ENCODE data around the gene CDC42SE2. TPM values are rescaled to one million over a fixed set of nuclear protein-coding genes. Genes with fewer than 3 reads are reported as not detected.
"Not testable (repeated sequence)": the region's sequence is repeated elsewhere in the genome, so short reads cannot be mapped to it uniquely, and the experiment has no call there.

The CDC42SE2 gene
- total RNA-seq, 6 experiments from 2014 or later, result 10.3 to 19.8 (median 15.0) TPM

DNA sequence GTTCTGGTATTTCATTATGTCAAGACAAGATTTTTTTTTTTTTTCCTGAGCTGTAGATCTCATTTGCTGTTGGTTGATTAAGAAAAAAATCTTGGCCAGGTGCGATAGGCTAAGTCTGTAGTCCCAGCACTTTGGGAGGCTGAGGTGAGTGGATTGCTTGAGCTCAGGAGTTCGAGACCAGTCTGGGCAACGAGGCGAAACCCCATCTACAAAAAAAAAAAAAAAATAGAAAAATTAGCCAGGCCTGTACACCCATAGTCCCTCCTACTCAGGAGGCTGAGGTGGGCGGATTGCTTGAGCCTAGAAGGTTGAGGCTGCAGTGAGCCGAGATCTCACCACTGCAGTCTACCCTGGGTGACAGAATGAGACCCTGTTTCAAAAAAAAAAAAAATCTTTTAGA lies 12.2 kb downstream of the CDC42SE2 start:
- Histone ChIP-seq H3K36me3 (no peaks in the 10 kb centered on the region), H3K4me1 (peaks cover 0 to 30% (median 0%) of the 10 kb centered on the region in 4 donors), H3K4me3 (no peak overlapping the region), H3K27ac (no peak overlapping the region), H3K27me3 (no peaks in the 10 kb centered on the region), H3K9me3 (no peaks in the 10 kb centered on the region)
- intact Hi-C loops (cut with DNase I), result no loop called here
- no peak for DNase-seq
- 71% methylated on average over 6 of the region's 6 CpGs for WGBS (ENCODE audit: insufficient coverage, low coverage, low lambda C conversion rate, missing lambda C conversion rate)
- no peak for ATAC-seq
- TF ChIP-seq POLR2A (IDR thresholded peaks at IDR 0.05) (no peak), CTCF (IDR thresholded peaks at IDR 0.05) (no peak)

- no peak overlapping the region for H3K4me3 ChIP-seq
- no peaks in the 10 kb centered on the region for H3K9me3 ChIP-seq
- ATAC-seq (peak in 3 of 4 donors; percentile 31 to 42 (median 34)), DNase-seq (no peak)
- H3K4me1 ChIP-seq, result peaks cover 0 to 40% (median 0%) of the 10 kb centered on the region in 4 donors
- no peaks in the 10 kb centered on the region for H3K36me3 ChIP-seq
- H3K27ac ChIP-seq, result no peak overlapping the region
- H3K27me3 ChIP-seq, result no peaks in the 10 kb centered on the region
- intact Hi-C loops (cut with DNase I), result no loop called here
- no peak for TF ChIP-seq POLR2A (IDR thresholded peaks at IDR 0.05)
- no peak for TF ChIP-seq CTCF (IDR thresholded peaks at IDR 0.05)
Observed at GRCh38 chr5:131277447-131277846, 13.6 kb downstream of the CDC42SE2 start.

GRCh38 chr5:131277875-131278740 lies 14.3 kb downstream of the CDC42SE2 start:
- intact Hi-C loops (cut with DNase I), result no loop called here
- no peak for DNase-seq
- Histone ChIP-seq H3K27ac (no peak overlapping the region), H3K27me3 (no peaks in the 10 kb centered on the region), H3K9me3 (no peaks in the 10 kb centered on the region), H3K36me3 (no peaks in the 10 kb centered on the region), H3K4me1 (peaks cover 0 to 41% (median 0%) of the 10 kb centered on the region in 4 donors), H3K4me3 (no peak overlapping the region)
- peak in 1 of 4 donors; percentile 22 for ATAC-seq
- TF ChIP-seq CTCF (IDR thresholded peaks at IDR 0.05) (no peak), POLR2A (IDR thresholded peaks at IDR 0.05) (no peak)
- 93% methylated on average over 5 of the region's 5 CpGs for WGBS (ENCODE audit: insufficient coverage, low coverage, low lambda C conversion rate, missing lambda C conversion rate)

DNA sequence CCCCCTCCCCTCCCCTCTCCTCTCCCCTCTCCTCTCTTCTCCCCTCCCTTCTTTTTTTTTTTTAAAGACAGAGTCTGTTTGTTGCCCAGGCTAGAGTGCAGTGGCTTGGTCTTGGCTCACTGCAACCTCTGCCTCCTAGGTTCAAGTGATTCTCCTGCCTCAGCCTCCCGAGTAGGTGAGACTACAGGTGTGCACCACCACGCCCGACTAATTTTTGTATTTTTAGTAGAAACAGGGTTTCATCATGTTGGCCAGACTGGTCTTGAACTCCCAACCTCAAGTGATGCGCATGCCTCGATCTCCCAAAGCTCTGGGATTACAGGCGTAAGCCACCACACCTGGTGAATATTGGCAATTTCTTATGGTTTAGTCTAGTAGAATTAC lies 14.9 kb downstream of the CDC42SE2 start:
- H3K4me1 ChIP-seq, result peaks cover 0 to 41% (median 0%) of the 10 kb centered on the region in 4 donors
- 75% methylated on average over 4 of the region's 6 CpGs for WGBS (ENCODE audit: insufficient coverage, low coverage, low lambda C conversion rate, missing lambda C conversion rate)
- H3K27me3 ChIP-seq; intact Hi-C loops (cut with DNase I); H3K36me3 ChIP-seq; H3K4me3 ChIP-seq; ATAC-seq; H3K27ac ChIP-seq; DNase-seq; H3K9me3 ChIP-seq: not testable (repeated sequence)

DNA sequence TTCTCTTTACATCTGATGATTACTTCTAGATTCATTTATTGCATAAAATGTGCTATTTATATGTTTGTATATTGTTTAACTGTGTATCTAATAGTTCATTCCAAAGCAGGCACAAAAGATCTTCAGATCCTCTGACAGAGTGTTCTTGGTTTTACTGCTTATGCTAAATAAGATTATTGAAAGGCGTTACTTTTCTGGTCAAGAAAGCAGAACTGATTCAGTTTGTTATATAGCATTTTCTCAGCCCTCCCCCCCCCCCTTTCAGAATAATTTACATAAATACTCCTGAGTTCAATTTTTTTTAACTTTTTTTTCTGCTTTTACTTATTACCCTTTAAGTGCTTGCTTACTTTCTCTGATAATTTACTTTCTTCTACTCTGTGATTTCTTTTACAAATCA lies 15.4 kb downstream of the CDC42SE2 start:
- TF ChIP-seq POLR2A (IDR thresholded peaks at IDR 0.05), result no peak
- no peak for TF ChIP-seq CTCF (IDR thresholded peaks at IDR 0.05)
- Histone ChIP-seq H3K9me3 (no peaks in the 10 kb centered on the region), H3K27ac (no peak overlapping the region), H3K36me3 (no peaks in the 10 kb centered on the region), H3K27me3 (no peaks in the 10 kb centered on the region), H3K4me1 (peaks cover 0 to 38% (median 0%) of the 10 kb centered on the region in 4 donors), H3K4me3 (no peak overlapping the region)
- DNase-seq (no peak), ATAC-seq (no peak)
- WGBS (ENCODE audit: insufficient coverage, low coverage, low lambda C conversion rate, missing lambda C conversion rate), result 70% methylated on average over 1 of the region's 1 CpG
- intact Hi-C loops (cut with DNase I), result no loop called here

Measured in right lobe of liver (tissue), 6 donors.